SK-N-SH (cell line): Measurements from ENCODE around the gene GJE1. TPM values are rescaled to one million over a fixed set of nuclear protein-coding genes. Genes with fewer than 3 reads are reported as not detected.

Experiments used
- CTCF ChIA-PET: fragments of 300-600, 350-600 bp; formaldehyde crosslinking; extraction: SDS; loops from one replicate; lab custom pipeline; 2021; lab: Yijun Ruan, JAX
- POLR2A ChIA-PET: fragments of 350-600 bp; sonication (Branson Sonifier 250); formaldehyde crosslinking; extraction: SDS; loops from one replicate; lab custom pipeline; 2020; ENCODE audit warnings: antibody characterized with exemption, inconsistent platforms; lab: Yijun Ruan, JAX
- DNase-seq: peaks from one replicate; pipeline ENCODE4 v3.0.0; 2012
- H2AFZ ChIP-seq: fragments of 200-600 bp; sonication (generic); 2 replicates; pipeline ENCODE4 v1.8.1; 2016; ENCODE audit warnings: antibody characterized with exemption, mild to moderate bottlenecking, low read depth
- H3F3A ChIP-seq: fragments of 200-600 bp; sonication (generic); replicated peaks from 2 replicates; pipeline ENCODE3; 2016; ENCODE audit warnings: antibody characterized with exemption, mild to moderate bottlenecking; ENCODE audit not compliant: insufficient read depth
- H3K27ac ChIP-seq, 2 experiments: fragments of 200-500 bp in 1 of 2; fragments of 200-600 bp in 1 of 2; sonication (Bioruptor generic) in 1 of 2; sonication (generic), shearing (Covaris generic) in 1 of 2; 2 replicates each; pipeline versions ENCODE4 v1.5.1 to v1.6.1; 2014 to 2016; ENCODE audit warnings: low read depth in 2 of 2, inconsistent platforms in 1 of 2, low read length in 1 of 2, mild to moderate bottlenecking in 1 of 2, mixed read lengths in 1 of 2
- H3K27me3 ChIP-seq: fragments of 200-600 bp; sonication (generic), shearing (Covaris generic); 2 replicates; pipeline ENCODE4 v1.6.1; 2016; ENCODE audit warnings: mixed run types; ENCODE audit not compliant: insufficient read depth
- H3K36me3 ChIP-seq, 2 experiments: fragments of 200-500 bp in 1 of 2; fragments of 200-600 bp in 1 of 2; sonication (Bioruptor generic) in 1 of 2; sonication (generic) in 1 of 2; replicated peaks in 1 of 2; 2 replicates each; pipeline versions ENCODE3 to v1.5.1; 2014 to 2016; ENCODE audit warnings: low read length in 1 of 2, mild to moderate bottlenecking in 1 of 2; ENCODE audit not compliant: insufficient read depth in 2 of 2, control insufficient read depth in 1 of 2
- H3K4me1 ChIP-seq, 2 experiments: fragments of 200-500 bp in 1 of 2; fragments of 200-600 bp in 1 of 2; sonication (Bioruptor generic) in 1 of 2; sonication (generic), shearing (Covaris generic) in 1 of 2; 2 replicates each; pipeline versions ENCODE4 v1.5.1 to v1.6.1; 2014 to 2016; ENCODE audit warnings: low read depth in 1 of 2, low read length in 1 of 2, mixed run types in 1 of 2; ENCODE audit not compliant: insufficient read depth in 2 of 2, control insufficient read depth in 1 of 2
- H3K4me2 ChIP-seq: fragments of 200-600 bp; sonication (generic), shearing (Covaris generic); 2 replicates; pipeline ENCODE4 v1.6.1; 2017; ENCODE audit warnings: mixed run types
- H3K4me3 ChIP-seq, 2 experiments: fragments of 200-500 bp in 1 of 2; fragments of 200-600 bp in 1 of 2; sonication (Bioruptor generic) in 1 of 2; sonication (generic), shearing (Covaris generic) in 1 of 2; 2 replicates each; pipeline versions ENCODE4 v1.5.1 to v1.8.1; 2014 to 2016; ENCODE audit warnings: low read depth in 2 of 2, inconsistent platforms in 1 of 2, low read length in 1 of 2, mild to moderate bottlenecking in 1 of 2, mixed read lengths in 1 of 2, moderate library complexity in 1 of 2
- H3K79me2 ChIP-seq: fragments of 200-600 bp; sonication (generic); 2 replicates; pipeline ENCODE4 v1.8.1; 2017; ENCODE audit warnings: mild to moderate bottlenecking; ENCODE audit not compliant: insufficient read depth
- H3K9ac ChIP-seq: fragments of 200-600 bp; sonication (generic); 2 replicates; pipeline ENCODE4 v1.6.1; 2017; ENCODE audit warnings: mixed run types
- H3K9me2 ChIP-seq: fragments of 200-600 bp; sonication (generic); 2 replicates; pipeline ENCODE4 v1.6.1; 2017; ENCODE audit warnings: mixed run types
- H3K9me3 ChIP-seq: fragments of 200-600 bp; sonication (generic); 2 replicates; pipeline ENCODE4 v1.6.1; 2017; ENCODE audit warnings: mixed run types, mild to moderate bottlenecking, moderate library complexity
- H4K20me1 ChIP-seq: fragments of 200-600 bp; sonication (generic); 2 replicates; pipeline ENCODE4 v1.6.1; 2017; ENCODE audit warnings: mild to moderate bottlenecking, mixed run types; ENCODE audit not compliant: insufficient read depth
- CHD2 ChIP-seq: fragments of 150-350 bp; IDR thresholded peaks from 2 replicates; pipeline ENCODE4 v1.6.1; 2018; ENCODE audit warnings: low read length; ENCODE audit not compliant: partially characterized antibody
- EZH2phosphoT487 ChIP-seq: fragments of 200-600 bp; sonication (generic); IDR thresholded peaks from 2 replicates; pipeline ENCODE4 v1.6.1; 2017; ENCODE audit warnings: low read depth, mixed run types, mild to moderate bottlenecking, antibody characterized with exemption, moderate library complexity, borderline replicate concordance
- FOSL2 ChIP-seq: IDR thresholded peaks from 2 replicates; pipeline ENCODE4 v1.4.0; 2012; ENCODE audit warnings: low read depth, mild to moderate bottlenecking, moderate library complexity, borderline replicate concordance
- FOXJ3 ChIP-seq: sonication (generic); formaldehyde crosslinking; IDR thresholded peaks from 2 replicates; pipeline ENCODE4 v1.5.1; 2020; ENCODE audit warnings: mild to moderate bottlenecking, missing genetic modification reagents
- FOXM1 ChIP-seq: IDR thresholded peaks from 2 replicates; pipeline ENCODE4 v1.4.0; 2012; ENCODE audit warnings: low read depth, mild to moderate bottlenecking
- GATA2 ChIP-seq: sonication (generic); formaldehyde crosslinking; IDR thresholded peaks from 2 replicates; pipeline ENCODE4 v1.5.0; 2020; ENCODE audit warnings: mild to moderate bottlenecking, missing genetic modification reagents
- JUND ChIP-seq: IDR thresholded peaks from 2 replicates; pipeline ENCODE4 v1.4.0; 2012
- MEF2A ChIP-seq: IDR thresholded peaks from 2 replicates; pipeline ENCODE4 v1.4.0; 2012; ENCODE audit warnings: low read depth, borderline replicate concordance
- MXI1 ChIP-seq: IDR thresholded peaks from 2 replicates; pipeline ENCODE4 v1.6.1; 2012; ENCODE audit warnings: mild to moderate bottlenecking, low read depth, low read length, improper control_type of control experiment
- NRF1 ChIP-seq: IDR thresholded peaks from 2 replicates; pipeline ENCODE4 v1.6.1; 2012; ENCODE audit warnings: low read depth, mild to moderate bottlenecking, low read length
- POLR2AphosphoS5 ChIP-seq: IDR thresholded peaks from 2 replicates; pipeline ENCODE4 v1.6.1; 2012; ENCODE audit warnings: low read depth, low read length
- RAD21 ChIP-seq: IDR thresholded peaks from 2 replicates; pipeline ENCODE4 v1.6.1; 2012; ENCODE audit warnings: mild to moderate bottlenecking, low read length
- RCOR1 ChIP-seq: fragments of 150-350 bp; IDR thresholded peaks from 2 replicates; pipeline ENCODE4 v1.6.1; 2017; ENCODE audit warnings: antibody characterized with exemption, low read length
- RFX5 ChIP-seq: IDR thresholded peaks from 2 replicates; pipeline ENCODE4 v1.6.1; 2012; ENCODE audit warnings: mild to moderate bottlenecking, improper control_type of control experiment, low read length
- RXRA ChIP-seq: IDR thresholded peaks from 2 replicates; pipeline ENCODE4 v1.4.0; 2012; ENCODE audit warnings: low read depth, mild to moderate bottlenecking, borderline replicate concordance
- SMC3 ChIP-seq: IDR thresholded peaks from 2 replicates; pipeline ENCODE4 v1.6.1; 2012; ENCODE audit warnings: low read depth, low read length, improper control_type of control experiment
- TCF12 ChIP-seq: IDR thresholded peaks from 2 replicates; pipeline ENCODE4 v1.4.0; 2012
- USF2 ChIP-seq: fragments of 150-350 bp; IDR thresholded peaks from 2 replicates; pipeline ENCODE4 v1.6.1; 2017; ENCODE audit warnings: antibody characterized with exemption, low read length, low read depth, borderline replicate concordance
- WGBS: methylation state at CpG from one replicate; pipeline ENCODE4 v1.1.6; 2017; ENCODE audit warnings: low lambda C conversion rate; 5-methylcytosine and 5-hydroxymethylcytosine counted together
- polyA plus RNA-seq, 3 experiments: library from polyadenylated mRNA; depleted of rRNA; stranded (reverse); fragments of >200 nt; gene quantifications; 2 replicates each; pipeline ENCODE4 v1.2.3, GENCODE V29; 2012
- TF ChIP-seq, protein P1 (sequence below): IDR thresholded peaks from 2 replicates; pipeline ENCODE4 v1.4.0; 2012; ENCODE audit warnings: low read depth
- TF ChIP-seq, protein P2 (sequence below): fragments of 150-350 bp; IDR thresholded peaks from 2 replicates; pipeline ENCODE4 v1.6.1; 2016; ENCODE audit warnings: mild to moderate bottlenecking, low read depth, low read length

GJE1 gene
- polyA plus RNA-seq, 1 of the 3 experiments (the other 2 are of a cell fraction), result not detected

- Histone ChIP-seq H3K27me3 (peaks cover 6% of the 10 kb centered on the region; the same call in 1 of the 2 replicates), H3K9ac (no peak overlapping the region), H2AFZ (no peak overlapping the region), H3K79me2 (no peaks in the 10 kb centered on the region), H3K4me1 (no peaks in the 10 kb centered on the region), H3F3A (no peaks in the 10 kb centered on the region), H3K27ac (no peak overlapping the region), H4K20me1 (no peaks in the 10 kb centered on the region), H3K4me3 (peak overlapping the region; percentile 14 to 26; a peak in 1 of 4 replicates), H3K36me3 (no peaks in the 10 kb centered on the region), H3K9me2 (no peaks in the 10 kb centered on the region), H3K4me2 (peak overlapping the region; percentile 66), H3K9me3 (no peaks in the 10 kb centered on the region)
- TF ChIP-seq MEF2A (no peak), CHD2 (no peak), MXI1 (no peak), FOXJ3 (CRISPR knock-in tag) (no peak), POLR2AphosphoS5 (no peak), JUND (no peak), FOXM1 (no peak), USF2 (no peak), RAD21 (no peak), FOSL2 (no peak), EZH2phosphoT487 (no peak), RCOR1 (no peak), SMC3 (no peak), RXRA (no peak), RFX5 (no peak), TCF12 (no peak), NRF1 (no peak), GATA2 (CRISPR knock-in tag) (no peak)
- TF ChIP-seq, protein P1, sequence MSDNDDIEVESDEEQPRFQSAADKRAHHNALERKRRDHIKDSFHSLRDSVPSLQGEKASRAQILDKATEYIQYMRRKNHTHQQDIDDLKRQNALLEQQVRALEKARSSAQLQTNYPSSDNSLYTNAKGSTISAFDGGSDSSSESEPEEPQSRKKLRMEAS, result no peak
- TF ChIP-seq, protein P2, sequence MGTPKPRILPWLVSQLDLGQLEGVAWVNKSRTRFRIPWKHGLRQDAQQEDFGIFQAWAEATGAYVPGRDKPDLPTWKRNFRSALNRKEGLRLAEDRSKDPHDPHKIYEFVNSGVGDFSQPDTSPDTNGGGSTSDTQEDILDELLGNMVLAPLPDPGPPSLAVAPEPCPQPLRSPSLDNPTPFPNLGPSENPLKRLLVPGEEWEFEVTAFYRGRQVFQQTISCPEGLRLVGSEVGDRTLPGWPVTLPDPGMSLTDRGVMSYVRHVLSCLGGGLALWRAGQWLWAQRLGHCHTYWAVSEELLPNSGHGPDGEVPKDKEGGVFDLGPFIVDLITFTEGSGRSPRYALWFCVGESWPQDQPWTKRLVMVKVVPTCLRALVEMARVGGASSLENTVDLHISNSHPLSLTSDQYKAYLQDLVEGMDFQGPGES, result no peak
- DNase-seq, result no peak
- ChIA-PET POLR2A (no interaction called here), CTCF (interaction anchor here (1.8 kb wide), 1 partner anchor 24 kb away, joined by 7 read pairs; no protein-coding TSS in a partner anchor)
- WGBS, result 12% methylated on average over 28 of the region's 49 CpGs
Measured at GRCh38 chr6:142087950-142088857, 44.5 kb upstream of the GJE1 start.
